Fibroblast of skin of scalp (primary cell): Measurements from ENCODE around the gene SLC5A11. TPM values are rescaled to one million over a fixed set of nuclear protein-coding genes. Genes with fewer than 3 reads are reported as not detected.
"Not testable (repeated sequence)": the region's sequence is repeated elsewhere in the genome, so short reads cannot be mapped to it uniquely, and the experiment has no call there.

Source experiments
- DNase-seq: peaks from one replicate; pipeline ENCODE4 v3.0.0-alpha.2; 2013
- polyA plus RNA-seq, 2 experiments: library from polyadenylated mRNA; unstranded; fragments of 120-200 nt; gene quantifications; one replicate each; pipeline ENCODE4 v1.2.1, GENCODE V29; 2013; ENCODE audit not compliant: insufficient read length in 2 of 2

SLC5A11 gene, protein sequence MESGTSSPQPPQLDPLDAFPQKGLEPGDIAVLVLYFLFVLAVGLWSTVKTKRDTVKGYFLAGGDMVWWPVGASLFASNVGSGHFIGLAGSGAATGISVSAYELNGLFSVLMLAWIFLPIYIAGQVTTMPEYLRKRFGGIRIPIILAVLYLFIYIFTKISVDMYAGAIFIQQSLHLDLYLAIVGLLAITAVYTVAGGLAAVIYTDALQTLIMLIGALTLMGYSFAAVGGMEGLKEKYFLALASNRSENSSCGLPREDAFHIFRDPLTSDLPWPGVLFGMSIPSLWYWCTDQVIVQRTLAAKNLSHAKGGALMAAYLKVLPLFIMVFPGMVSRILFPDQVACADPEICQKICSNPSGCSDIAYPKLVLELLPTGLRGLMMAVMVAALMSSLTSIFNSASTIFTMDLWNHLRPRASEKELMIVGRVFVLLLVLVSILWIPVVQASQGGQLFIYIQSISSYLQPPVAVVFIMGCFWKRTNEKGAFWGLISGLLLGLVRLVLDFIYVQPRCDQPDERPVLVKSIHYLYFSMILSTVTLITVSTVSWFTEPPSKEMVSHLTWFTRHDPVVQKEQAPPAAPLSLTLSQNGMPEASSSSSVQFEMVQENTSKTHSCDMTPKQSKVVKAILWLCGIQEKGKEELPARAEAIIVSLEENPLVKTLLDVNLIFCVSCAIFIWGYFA
- not detected for polyA plus RNA-seq (2013, experiment 1 of 2; ENCODE audit: insufficient read length)
- not detected for polyA plus RNA-seq (2013, experiment 2 of 2; ENCODE audit: insufficient read length)

DNA sequence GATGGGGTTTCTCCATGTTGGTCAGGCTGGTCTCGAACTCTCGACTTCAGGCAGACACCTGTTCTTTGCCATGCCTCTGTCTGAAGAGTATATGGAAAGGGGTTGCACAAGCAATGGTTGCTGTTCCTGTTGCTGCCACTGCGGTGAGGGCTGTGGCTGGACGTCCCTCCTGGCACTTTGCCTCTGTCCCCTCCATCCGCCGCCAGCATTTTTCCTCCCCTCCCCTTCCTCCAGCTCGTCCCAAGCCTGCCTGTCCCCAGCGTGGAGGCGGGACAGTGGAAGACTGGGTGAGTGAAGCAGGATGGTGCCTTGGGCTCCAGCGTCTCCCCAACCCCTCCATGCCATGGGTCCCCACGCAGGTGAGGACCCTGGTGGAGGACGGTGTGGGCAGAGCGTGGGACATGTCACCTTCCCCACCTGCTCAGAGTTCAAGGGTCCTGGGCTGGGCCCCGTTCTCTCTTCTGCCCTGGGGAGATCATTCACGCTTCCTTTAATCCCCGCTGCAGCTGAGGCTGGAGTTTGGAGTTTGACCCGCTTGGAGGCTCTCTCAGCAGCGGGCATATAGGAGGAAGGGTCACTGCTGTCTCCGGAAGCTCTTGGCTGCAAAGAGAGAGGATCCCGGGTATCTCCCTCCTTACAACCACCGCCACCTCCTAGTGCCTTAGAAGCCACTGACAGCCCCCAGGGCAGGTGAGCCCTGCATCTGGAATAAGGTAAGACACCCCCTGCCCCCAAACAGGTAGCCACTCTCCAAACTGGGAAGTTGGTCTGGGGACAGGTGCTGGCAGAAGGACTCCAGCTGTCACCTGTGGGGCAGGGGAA is at the start of gene SLC5A11:
Gene SLC5A11, plus strand, starts transcription at position 238 of the 822 bp plus-strand sequence. CDS start 12,681 bp downstream, outside the sequence.
- no peak for DNase-seq

DNA sequence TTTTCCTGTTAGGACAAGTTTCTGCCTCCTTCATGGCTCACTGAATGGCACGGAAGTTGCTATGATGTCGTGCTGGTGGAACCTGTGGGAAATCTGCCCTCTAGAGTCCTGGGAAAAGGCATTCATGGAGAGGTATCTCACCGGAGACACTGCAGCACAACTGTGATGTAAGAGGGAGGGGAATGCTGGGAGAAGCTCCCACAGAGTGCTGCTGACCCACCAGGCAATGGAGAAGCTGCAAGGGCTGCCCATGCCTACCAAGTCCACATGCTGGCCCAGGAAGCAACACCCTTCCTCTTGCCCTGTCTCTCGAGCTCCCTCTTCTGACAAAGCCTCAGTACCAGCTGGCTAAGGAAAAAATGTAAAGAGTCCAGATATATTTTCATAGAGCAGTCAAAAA is 45.2 kb upstream of the SLC5A11 start:
- peak; percentile 32 for DNase-seq

DNA sequence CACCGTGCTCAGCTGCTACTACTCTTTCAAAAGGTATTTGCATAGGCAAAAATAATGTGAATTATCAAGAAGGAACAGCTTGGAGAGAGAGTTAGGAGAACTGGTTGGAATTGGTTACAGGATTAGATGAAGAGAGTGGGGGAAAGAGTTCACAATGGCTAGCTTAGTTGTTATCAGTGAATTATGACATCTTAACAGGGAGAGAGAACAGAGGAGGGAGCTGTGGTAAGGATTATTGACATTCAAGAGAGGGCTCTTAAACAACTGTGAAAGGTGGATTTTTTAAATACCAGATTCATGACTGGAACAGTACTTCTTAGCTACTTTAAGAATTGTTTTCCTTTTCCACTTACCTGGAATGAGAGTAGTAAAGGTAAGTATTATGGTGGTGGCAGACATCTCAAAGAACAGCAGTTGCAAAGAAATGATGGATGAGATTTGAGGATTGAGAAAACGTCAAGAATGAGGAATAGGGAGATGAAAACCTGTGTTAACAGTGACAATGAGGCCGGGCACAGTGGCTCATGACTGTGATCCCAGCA is 43.9 kb upstream of the SLC5A11 start:
- no peak for DNase-seq

DNA sequence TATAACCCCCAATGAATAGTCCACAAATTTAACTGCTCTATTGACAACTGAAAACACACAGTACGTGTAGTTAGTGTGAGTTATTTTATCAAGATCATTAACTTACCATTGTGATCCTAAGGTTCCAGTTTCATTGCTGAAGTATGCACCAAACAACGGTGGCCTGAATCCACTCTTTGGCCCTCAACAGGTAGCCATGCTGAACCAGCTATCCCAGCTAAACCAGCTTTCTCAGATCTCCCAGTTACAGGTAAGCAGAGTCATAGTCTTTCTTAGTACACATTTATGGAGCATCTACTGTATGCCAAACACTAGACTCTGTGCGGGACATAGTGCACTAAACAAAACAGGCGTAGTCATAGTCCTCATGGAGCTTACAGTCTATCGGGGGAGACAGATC is 40.3 kb upstream of the SLC5A11 start:
- no peak for DNase-seq

DNA sequence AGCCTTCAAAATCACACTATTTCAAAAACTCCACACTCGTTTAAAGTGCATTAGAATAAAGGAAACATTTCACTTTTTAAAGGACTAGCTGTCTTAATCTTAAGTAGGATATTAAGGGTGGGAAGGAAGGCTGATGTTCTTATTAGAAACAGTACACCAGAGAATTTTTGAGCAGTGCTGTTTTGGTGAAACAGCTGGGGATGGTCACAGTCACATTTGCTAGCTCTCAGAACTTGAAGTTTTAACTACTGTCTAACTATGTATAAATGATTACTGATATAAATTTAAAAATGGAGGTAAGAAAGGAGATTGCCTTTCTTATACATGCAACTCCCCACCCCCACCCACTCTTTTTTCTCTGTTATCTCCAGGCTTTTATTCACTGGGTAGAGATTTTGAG is 38.5 kb upstream of the SLC5A11 start:
- no peak for DNase-seq

DNA sequence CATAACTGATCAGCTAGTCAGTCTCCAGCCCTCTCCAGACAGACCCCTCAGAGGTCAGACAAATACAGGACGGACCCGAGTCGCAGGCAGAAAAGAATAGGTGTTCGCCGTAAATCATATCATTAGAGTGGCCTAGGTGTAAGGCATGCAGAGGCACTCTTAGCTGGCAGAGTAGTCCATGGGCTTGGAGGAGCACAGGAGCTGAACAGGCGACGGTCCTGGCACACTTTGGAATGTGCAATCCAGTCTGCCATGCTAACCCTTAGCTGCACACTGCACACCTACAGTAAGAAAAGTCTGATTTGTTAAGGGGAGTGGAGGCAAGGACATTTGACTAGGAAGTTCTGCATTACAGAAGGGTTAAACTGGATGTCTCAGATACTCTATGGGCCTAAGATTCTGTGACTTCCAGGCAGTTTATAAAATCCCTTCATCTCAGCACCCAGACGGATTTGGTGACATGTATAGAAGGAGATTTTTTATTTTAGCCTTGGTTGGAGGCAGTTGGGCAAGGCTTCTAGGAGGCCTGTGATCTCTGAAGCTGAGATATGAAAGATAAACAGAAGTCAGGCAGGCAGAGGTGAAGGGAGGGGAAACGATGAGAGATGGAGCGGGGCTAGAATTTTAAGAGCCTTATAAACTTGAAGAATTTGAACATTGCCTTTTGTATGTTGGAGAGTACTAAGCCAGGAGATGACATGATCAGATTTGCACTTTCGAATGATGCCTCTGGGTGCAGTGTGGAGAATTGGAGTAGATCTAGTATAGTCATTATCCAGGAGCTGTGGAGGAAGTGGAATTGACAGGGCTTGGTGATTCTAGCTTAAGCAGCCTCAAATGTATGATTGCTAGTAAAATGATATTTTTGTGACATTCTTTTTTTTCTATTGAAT is 34.6 kb upstream of the SLC5A11 start:
- DNase-seq: no peak

DNA sequence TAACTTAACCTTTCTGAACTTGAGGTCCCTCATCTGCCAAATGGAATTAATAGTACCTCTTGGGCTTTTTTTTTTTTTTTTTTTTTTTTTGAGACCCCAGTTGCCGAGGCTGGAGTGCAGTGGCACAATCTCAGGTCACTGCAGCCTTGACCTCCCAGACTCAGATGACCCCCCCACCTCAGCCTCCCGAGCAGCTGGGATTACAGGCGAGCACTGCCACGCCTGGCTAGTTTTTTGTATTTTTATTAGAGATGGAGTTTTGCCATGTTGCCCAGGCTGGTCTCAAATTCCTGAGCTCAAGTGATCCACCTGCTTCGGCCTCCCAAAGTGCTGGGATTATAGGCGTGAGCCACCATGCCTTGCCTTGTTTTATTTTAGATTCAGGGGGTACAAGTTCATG is 33.0 kb upstream of the SLC5A11 start:
- not testable (repeated sequence) for DNase-seq

DNA sequence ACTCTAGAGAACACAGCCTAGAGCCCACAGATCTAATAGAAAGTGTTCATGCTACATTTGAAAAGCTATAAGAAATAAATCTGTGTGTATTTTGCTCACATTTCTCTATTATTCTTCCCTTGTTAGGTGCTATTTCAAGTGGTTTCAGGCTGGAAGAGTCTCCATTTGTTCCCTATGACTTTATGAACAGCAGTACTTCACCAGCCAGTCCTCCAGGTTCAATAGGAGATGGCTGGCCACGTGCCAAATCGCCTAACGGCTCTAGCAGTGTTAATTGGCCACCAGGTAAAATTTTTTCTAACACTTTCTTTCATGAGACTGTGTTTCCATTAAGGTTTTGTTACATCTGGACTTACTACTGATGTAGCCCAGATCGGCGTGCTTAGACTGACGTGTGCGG is 30.7 kb upstream of the SLC5A11 start:
- no peak for DNase-seq

DNA sequence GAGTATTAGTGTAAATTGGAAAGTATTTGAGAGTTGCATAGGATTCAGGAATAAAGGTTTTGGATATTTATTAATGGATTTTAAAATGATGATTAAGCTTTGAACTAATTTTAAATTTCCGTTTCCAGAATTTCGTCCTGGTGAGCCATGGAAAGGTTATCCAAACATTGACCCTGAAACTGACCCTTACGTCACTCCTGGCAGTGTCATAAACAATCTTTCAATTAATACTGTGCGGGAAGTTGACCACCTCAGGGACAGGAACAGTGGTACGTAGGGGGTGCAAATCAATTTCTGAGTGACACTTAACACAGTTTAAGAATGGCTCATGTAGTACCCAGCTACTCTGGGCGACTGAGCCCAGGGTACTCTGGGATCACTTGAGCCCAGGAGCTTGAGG is 29.1 kb upstream of the SLC5A11 start:
- DNase-seq: no peak

DNA sequence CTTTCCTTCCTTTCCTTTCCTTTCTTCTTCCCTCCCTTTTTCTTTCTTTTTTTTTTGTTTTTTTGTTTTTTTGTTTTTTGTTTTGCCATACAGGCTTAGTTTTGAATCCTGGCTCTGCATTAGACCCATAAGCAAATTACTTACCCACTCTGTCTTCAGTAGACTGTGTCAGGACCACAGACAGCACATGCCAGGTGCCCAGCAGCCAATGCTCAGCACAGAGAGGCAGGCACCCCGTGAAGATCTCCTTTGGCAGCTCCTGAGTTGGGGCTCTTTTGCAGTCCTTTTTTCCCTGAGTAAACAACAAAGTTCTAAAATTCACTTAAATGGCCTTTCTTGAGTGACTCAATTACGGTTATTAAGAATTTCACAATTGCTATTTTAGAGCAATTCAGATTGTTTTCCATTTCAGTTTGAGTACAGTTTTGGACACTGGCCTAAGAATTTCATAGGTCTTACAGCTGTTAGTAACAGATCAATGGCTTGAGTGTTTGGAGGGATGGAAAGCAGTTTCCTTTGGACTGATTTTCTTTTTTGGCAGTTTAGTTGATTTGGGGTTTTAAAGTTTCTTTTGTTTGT is 26.2 kb upstream of the SLC5A11 start:
- DNase-seq: no peak

DNA sequence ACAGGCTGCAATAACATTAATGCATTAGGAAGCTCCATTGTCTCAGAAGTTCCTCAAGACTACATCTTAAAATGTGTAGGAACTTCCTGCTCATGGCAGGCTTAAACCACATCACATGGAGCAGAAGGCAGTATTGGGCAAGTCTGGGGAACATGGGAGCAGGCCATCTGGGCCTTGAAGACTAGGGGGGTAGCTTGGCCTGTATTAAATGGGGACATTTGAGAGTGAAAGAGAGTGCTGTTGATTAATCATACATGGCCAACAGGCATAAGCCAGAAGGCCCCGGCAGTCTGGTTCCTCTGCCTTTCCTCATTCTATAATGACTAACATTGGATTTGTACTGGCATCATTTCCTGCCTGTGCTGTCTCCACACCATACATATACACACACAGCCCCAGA is 25.2 kb upstream of the SLC5A11 start:
- no peak for DNase-seq

DNA sequence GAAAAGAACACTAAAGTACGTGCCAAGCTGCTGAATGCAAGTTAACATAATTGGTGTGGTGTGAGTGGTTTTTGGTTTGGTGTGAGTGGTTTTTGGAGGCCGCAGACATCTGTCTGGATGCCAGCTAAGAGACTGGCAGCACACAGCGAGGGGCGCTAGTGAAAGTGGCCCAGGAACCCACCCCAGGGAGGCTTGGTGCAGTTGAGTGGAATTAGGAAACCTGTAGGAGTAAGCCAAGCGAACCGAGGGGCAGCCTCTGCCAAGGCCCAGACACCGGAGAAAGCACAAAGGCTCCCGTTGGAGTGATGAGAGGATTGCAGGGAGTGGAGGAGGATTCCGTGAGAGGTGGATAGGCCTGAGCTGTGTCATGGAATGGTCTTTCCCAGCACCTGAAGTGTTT is 24.6 kb upstream of the SLC5A11 start:
- DNase-seq: no peak

DNA sequence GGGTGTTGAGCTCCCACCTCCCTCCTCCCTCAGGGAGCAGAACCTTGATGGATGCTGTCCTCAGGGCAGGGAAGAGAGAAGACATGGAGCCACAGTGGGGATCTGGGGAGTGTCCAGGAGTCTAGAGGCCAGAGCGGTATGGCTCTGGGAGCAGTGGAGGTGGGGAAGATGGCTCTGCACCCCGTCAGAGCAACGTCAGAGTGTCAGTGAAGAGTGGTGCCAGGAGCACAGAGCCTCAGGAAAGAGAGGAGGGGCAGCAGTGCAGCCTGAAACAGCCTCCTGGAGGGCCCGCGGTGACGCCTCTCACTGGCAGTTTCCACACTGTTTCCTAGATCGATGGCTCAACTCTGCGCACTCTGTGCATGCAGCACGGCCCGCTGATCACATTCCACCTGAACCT is 23.2 kb upstream of the SLC5A11 start:
- no peak for DNase-seq

DNA sequence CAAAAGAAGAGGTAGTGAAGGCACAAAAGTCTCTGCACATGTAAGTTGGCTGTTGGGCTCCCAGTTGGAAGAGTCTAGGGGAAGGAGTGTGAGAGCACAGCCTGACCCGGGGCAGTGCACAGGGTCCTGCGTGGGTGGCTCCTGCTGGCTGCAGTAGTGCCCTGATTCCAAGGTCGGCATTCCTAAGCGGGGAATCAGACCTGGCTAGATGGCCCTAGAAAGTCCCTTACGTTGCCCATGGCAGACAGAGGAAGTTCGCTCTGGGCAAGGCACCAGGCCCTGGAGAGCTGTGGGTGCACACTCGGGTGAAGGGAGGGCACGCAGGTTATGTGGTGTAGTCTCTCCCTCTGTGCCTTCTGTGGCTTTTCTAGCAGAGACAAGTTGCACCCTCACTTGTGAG is 22.8 kb upstream of the SLC5A11 start:
- no peak for DNase-seq

DNA sequence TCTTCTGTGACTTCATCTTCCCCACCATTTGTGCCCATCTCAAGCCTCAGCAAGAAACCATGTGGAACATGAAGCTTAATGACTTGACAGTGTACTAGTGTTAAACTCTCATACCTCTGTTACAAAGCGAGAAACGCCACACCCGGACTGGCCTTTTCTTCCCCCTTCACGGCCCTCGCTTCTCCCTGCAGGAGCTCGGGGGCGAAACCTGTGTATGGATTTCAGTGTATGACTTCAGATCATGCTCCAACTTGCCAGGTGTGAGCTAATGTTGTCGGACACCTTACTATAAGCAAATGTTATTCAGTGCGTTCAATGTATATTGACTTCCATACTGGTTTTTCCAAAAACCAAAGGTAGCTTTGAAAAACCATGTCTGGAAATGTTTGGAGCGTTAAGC is 20.1 kb upstream of the SLC5A11 start:
- DNase-seq: no peak

DNA sequence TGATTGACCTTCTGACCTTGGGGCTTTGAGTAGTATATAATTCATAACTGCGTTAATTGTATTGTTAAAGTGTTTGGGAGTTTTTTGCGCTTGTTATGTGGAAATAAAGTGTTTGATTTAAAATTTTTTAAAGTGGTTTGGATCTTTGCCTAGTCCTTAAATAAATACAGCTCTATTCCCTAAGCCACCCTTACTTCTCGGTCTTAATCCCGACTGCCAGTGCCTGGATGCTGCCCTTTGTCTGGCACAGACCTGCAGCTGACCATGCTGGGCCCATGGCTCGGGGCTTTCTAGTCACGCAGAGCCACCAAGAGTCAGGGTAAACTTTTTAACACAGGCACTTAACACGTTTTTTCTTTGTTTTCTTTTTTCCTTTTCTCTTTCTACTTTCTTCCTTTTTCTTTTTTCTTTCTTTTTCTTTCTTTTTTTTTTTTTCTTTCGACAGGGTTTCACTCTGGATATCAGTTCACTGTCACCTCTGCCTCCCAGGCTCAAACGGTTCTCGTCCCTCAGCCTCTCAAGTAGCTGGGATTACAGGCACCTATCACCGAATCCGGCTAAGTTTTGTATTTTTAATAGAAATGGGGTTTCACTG is 19.6 kb upstream of the SLC5A11 start:
- DNase-seq: no peak

DNA sequence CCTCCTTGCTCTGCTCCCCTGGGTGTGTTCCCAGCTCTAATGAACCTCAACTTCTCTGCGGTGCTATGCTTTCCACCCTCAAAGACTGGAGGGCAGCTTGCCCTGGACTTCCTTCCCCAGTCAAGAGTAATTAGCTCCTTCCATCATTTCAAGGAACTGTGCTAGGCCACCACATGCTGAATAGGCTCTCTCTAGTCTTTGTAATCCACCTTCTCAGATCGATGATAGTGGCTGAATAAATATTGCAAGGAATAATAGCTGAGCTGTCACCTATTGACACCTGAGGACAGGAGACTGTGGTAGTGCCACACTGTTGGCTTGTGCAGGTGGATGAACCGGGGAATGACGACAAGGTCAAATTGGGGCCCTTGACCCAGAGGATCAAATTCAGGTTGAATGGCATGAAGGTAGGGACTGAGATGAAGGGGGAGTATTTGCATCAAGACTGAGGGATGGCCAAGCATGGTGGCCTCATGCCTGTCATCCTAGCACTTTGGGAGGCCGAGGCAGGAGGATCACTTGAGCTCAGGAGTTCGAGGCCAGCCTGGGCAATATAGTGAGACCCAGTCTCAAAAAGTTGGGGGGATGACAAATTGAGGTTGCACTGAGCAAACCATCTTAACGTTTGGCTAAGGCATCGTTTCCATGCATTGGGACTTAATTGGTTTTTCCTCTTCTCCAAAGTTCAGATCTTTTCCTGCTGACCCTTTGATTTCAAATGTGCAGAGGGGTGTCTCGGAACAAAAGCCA is 18.8 kb upstream of the SLC5A11 start:
- no peak for DNase-seq

DNA sequence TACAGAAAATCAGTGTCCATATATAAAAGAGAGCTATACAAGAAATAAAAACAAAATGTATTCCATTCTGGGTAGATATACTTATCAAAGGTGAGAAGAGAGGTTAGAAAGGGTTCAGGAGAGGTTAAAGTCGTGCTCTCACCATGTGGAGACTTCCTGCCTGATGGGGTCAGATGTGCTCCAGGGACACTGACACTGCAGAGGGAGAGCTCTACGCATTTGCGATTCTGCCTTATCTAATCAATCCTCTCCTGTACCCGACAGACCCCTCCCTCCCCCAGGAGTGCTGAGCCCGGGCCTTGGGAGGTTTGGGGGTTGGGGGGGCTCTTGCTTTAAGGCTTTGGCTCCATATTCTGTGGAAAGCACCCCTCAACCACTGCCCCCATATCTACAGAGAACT is 16.6 kb upstream of the SLC5A11 start:
- DNase-seq: no peak

DNA sequence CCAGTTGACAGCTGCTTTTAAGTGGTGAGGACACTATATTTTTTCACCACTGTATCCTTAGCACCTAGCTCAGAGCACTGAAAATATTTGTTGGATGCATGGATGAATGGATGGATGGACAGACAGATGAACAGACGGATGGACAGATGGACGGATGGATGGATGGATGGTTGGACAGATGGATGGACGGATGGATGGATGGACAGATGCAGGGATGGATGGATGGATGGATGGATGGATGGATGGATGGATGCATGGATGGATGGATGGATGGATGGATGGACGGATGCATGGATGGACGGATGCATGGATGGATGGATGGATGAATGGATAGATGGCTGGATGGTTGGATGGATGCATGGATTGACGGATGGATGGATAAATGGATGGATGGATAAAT is 12.4 kb upstream of the SLC5A11 start:
- DNase-seq: no peak
